Smooth muscle cell (in vitro differentiated cells): ENCODE data around the gene SH3BP1. TPM values are rescaled to one million over a fixed set of nuclear protein-coding genes. Genes with fewer than 3 reads are reported as not detected.
A peak's percentile ranks its signal among the peaks of the same experiment; 100 is the strongest.

Experiments
- DNase-seq: peaks from one replicate; lab custom pipeline; 2025; ENCODE audit not compliant: unreplicated experiment; lab: John Stamatoyannopoulos, UW
- H2AFZ ChIP-seq: fragments of 200-600 bp; sonication (generic); 2 replicates; pipeline ENCODE4 v1.6.0; 2016; ENCODE audit warnings: antibody characterized with exemption, low read depth, mild to moderate bottlenecking
- H3F3A ChIP-seq: fragments of 200-600 bp; sonication (generic); 2 replicates; pipeline ENCODE4 v1.6.0; 2017; ENCODE audit warnings: antibody characterized with exemption, low read depth
- H3K27ac ChIP-seq: fragments of 200-600 bp; sonication (generic); 2 replicates; pipeline ENCODE4 v1.5.1; 2016; ENCODE audit warnings: low read depth, mild to moderate bottlenecking
- H3K27me3 ChIP-seq: fragments of 200-600 bp; sonication (generic); 2 replicates; pipeline ENCODE4 v1.6.1; 2016; ENCODE audit warnings: low read depth, mild to moderate bottlenecking
- H3K36me3 ChIP-seq: fragments of 200-600 bp; sonication (generic); 2 replicates; pipeline ENCODE4 v1.5.1; 2016; ENCODE audit warnings: low read depth
- H3K4me1 ChIP-seq: fragments of 200-600 bp; sonication (generic); 2 replicates; pipeline ENCODE4 v1.5.1; 2016; ENCODE audit warnings: low read depth
- H3K4me2 ChIP-seq: fragments of 200-600 bp; sonication (generic); 2 replicates; pipeline ENCODE4 v1.6.0; 2016; ENCODE audit warnings: mild to moderate bottlenecking
- H3K4me3 ChIP-seq: fragments of 200-600 bp; sonication (generic); 2 replicates; pipeline ENCODE4 v1.5.1; 2016; ENCODE audit warnings: mild to moderate bottlenecking
- H3K79me2 ChIP-seq: fragments of 200-600 bp; sonication (generic); 2 replicates; pipeline ENCODE4 v1.6.0; 2016; ENCODE audit warnings: low read depth, mild to moderate bottlenecking
- H3K9ac ChIP-seq: fragments of 200-600 bp; sonication (generic); 2 replicates; pipeline ENCODE4 v1.6.0; 2016; ENCODE audit warnings: low read depth
- H3K9me3 ChIP-seq: fragments of 200-600 bp; sonication (generic); replicated peaks from 2 replicates; pipeline ENCODE4 v1.5.1; 2016; ENCODE audit warnings: low read depth
- H4K20me1 ChIP-seq: fragments of 200-600 bp; sonication (generic); 2 replicates; pipeline ENCODE4 v1.6.0; 2016; ENCODE audit warnings: low read depth
- CTCF ChIP-seq: fragments of 200-600 bp; sonication (generic); IDR thresholded peaks from 2 replicates; pipeline ENCODE4 v1.5.1; 2017; ENCODE audit warnings: borderline replicate concordance, mild to moderate bottlenecking, antibody characterized with exemption; ENCODE audit not compliant: insufficient read depth, poor library complexity, severe bottlenecking
- WGBS: methylation state at CpG from one replicate; pipeline ENCODE4 v1.1.7; 2016; ENCODE audit warnings: low lambda C conversion rate; 5-methylcytosine and 5-hydroxymethylcytosine counted together
- polyA plus RNA-seq: library from polyadenylated mRNA; unstranded; fragments of >200 nt; fragmentation: Nextera tagmentation; extraction: Ambion mirVana; gene quantifications from 2 replicates; pipeline ENCODE4 v1.2.1, GENCODE V29; 2016
- total RNA-seq: library from RNA; depleted of rRNA; stranded (reverse); fragments of >200 nt; gene quantifications from 2 replicates; pipeline ENCODE4 v1.2.3, GENCODE V29; 2014

The SH3BP1 gene
- total and polyA plus RNA-seq, 2 experiments from 2014 or later = 16.6 to 20.4 TPM

- peaks cover 12% of the 10 kb centered on the region for H3K4me1 ChIP-seq
- H3K36me3 ChIP-seq = no peaks in the 10 kb centered on the region
- H3K4me3 ChIP-seq = no peak overlapping the region
- no peak overlapping the region for H3K9ac ChIP-seq
- no peaks in the 10 kb centered on the region for H3F3A ChIP-seq
- peaks cover 39% of the 10 kb centered on the region for H4K20me1 ChIP-seq
- H3K79me2 ChIP-seq = peaks cover 32% of the 10 kb centered on the region
- 81% methylated on average over 2 of the region's 2 CpGs for WGBS
- no peaks in the 10 kb centered on the region for H3K9me3 ChIP-seq
- H2AFZ ChIP-seq = no peak overlapping the region
- H3K4me2 ChIP-seq = no peak overlapping the region
- no peaks in the 10 kb centered on the region for H3K27me3 ChIP-seq
- TF ChIP-seq CTCF = no peak
- DNase-seq = no peak
- peak overlapping the region; percentile 70 for H3K27ac ChIP-seq
These were observed 21.2 kb downstream of the SH3BP1 start for GRCh38 chr22:37660709-37661045.

GRCh38 chr22:37661160-37661924, 21.9 kb downstream of the SH3BP1 start:
- H3K9ac ChIP-seq = no peak overlapping the region
- H3K79me2 ChIP-seq = peaks cover 32% of the 10 kb centered on the region
- H3K4me1 ChIP-seq = peaks cover 12% of the 10 kb centered on the region
- no peaks in the 10 kb centered on the region for H3K36me3 ChIP-seq
- H3K27me3 ChIP-seq = no peaks in the 10 kb centered on the region
- no peak overlapping the region for H3K4me3 ChIP-seq
- no peaks in the 10 kb centered on the region for H3F3A ChIP-seq
- 40% methylated on average over 12 of the region's 12 CpGs for WGBS
- TF ChIP-seq CTCF = peak; percentile 19
- H3K4me2 ChIP-seq = peak overlapping the region; percentile 52
- no peaks in the 10 kb centered on the region for H3K9me3 ChIP-seq
- peak overlapping the region; percentile 70 for H3K27ac ChIP-seq
- no peak for DNase-seq
- H2AFZ ChIP-seq = no peak overlapping the region
- peaks cover 39% of the 10 kb centered on the region for H4K20me1 ChIP-seq

GRCh38 chr22:37662039-37662438, 22.6 kb downstream of the SH3BP1 start:
- WGBS = 97% methylated on average over 5 of the region's 5 CpGs
- H3K4me1 ChIP-seq = peaks cover 12% of the 10 kb centered on the region
- no peak overlapping the region for H2AFZ ChIP-seq
- no peak overlapping the region for H3K4me3 ChIP-seq
- no peak overlapping the region for H3K9ac ChIP-seq
- H3K9me3 ChIP-seq = no peaks in the 10 kb centered on the region
- H3K79me2 ChIP-seq = peaks cover 32% of the 10 kb centered on the region
- TF ChIP-seq CTCF = no peak
- H3K4me2 ChIP-seq = no peak overlapping the region
- no peaks in the 10 kb centered on the region for H3K36me3 ChIP-seq
- no peaks in the 10 kb centered on the region for H3F3A ChIP-seq
- no peak for DNase-seq
- H3K27ac ChIP-seq = peak overlapping the region; percentile 70
- H4K20me1 ChIP-seq = peaks cover 39% of the 10 kb centered on the region
- H3K27me3 ChIP-seq = no peaks in the 10 kb centered on the region
